Endodermal cell (in vitro differentiated cells): ENCODE measurements around the gene IL36RN. TPM values are rescaled to one million over a fixed set of nuclear protein-coding genes. Genes with fewer than 3 reads are reported as not detected.

Experiments used
- DNase-seq: peaks from one replicate; pipeline ENCODE4 v3.0.0-alpha.2; 2017
- H3K27ac ChIP-seq: 2 replicates; pipeline ENCODE4 v1.5.1; 2013; ENCODE audit warnings: mild to moderate bottlenecking, low read depth, low read length, moderate library complexity
- H3K27me3 ChIP-seq: 2 replicates; pipeline ENCODE4 v1.6.1; 2013; ENCODE audit warnings: mild to moderate bottlenecking, low read length, moderate library complexity; ENCODE audit not compliant: insufficient read depth, control insufficient read depth, poor library complexity, severe bottlenecking
- H3K36me3 ChIP-seq: 2 replicates; pipeline ENCODE4 v1.7.0; 2013; ENCODE audit warnings: mild to moderate bottlenecking, low read length, moderate library complexity; ENCODE audit not compliant: control insufficient read depth, insufficient read depth
- H3K4me1 ChIP-seq: one replicate; pipeline ENCODE4 v1.7.0; 2013; ENCODE audit warnings: low read length; ENCODE audit not compliant: control insufficient read depth, insufficient read depth
- H3K4me3 ChIP-seq: 2 replicates; pipeline ENCODE4 v1.5.1; 2013; ENCODE audit warnings: mild to moderate bottlenecking, low read length, moderate library complexity
- H3K9ac ChIP-seq: 2 replicates; pipeline ENCODE4 v1.6.1; 2013; ENCODE audit warnings: mild to moderate bottlenecking, low read length, moderate library complexity; ENCODE audit not compliant: poor library complexity, severe bottlenecking; ENCODE audit errors: extremely low read depth
- H3K9me3 ChIP-seq: 2 replicates; pipeline ENCODE4 v1.6.1; 2013; ENCODE audit warnings: mild to moderate bottlenecking, low read length, moderate library complexity; ENCODE audit not compliant: control insufficient read depth
- H3K27ac Mint-ChIP-seq: 2 replicates; pipeline ENCODE4 v1.8.0; 2020; ENCODE audit warnings: mixed read lengths
- H3K27me3 Mint-ChIP-seq: 2 replicates; pipeline ENCODE4 v1.8.0; 2021; ENCODE audit warnings: mild to moderate bottlenecking, mixed read lengths; ENCODE audit not compliant: insufficient read depth
- H3K36me3 Mint-ChIP-seq: 2 replicates; pipeline ENCODE4 v1.8.0; 2020; ENCODE audit warnings: low read depth, mixed read lengths
- H3K4me1 Mint-ChIP-seq: 2 replicates; pipeline ENCODE4 v1.8.0; 2020; ENCODE audit warnings: mixed read lengths
- H3K4me3 Mint-ChIP-seq: 2 replicates; pipeline ENCODE4 v1.8.0; 2020; ENCODE audit warnings: mild to moderate bottlenecking, moderate library complexity, mixed read lengths
- H3K9me3 Mint-ChIP-seq: 2 replicates; pipeline ENCODE4 v1.8.0; 2020; ENCODE audit warnings: mild to moderate bottlenecking, mixed read lengths
- WGBS, 2 experiments: methylation state at CpG; one replicate each; pipeline versions ENCODE4 v1.1.5 to v1.1.7; 2013; ENCODE audit warnings: missing lambda C conversion rate in 2 of 2, mixed read lengths in 1 of 2; ENCODE audit not compliant: insufficient coverage in 1 of 2, insufficient read length in 1 of 2; 5-methylcytosine and 5-hydroxymethylcytosine counted together
- total RNA-seq, 2 donors: library from RNA; stranded (reverse); fragmentation: NEBNext Ultra II Directional in 1 of 2; extraction: Animal tissue kit (Norgen Biotek cat#: 25700) in 1 of 2; gene quantifications; 2 replicates in 1 of 2; 3 replicates in 1 of 2; pipeline ENCODE4 v1.2.1, GENCODE V29; 2021
- TF ChIP-seq, protein P1 (sequence below): fragments of 200-600 bp; sonication (generic); conservative IDR thresholded peaks from 2 replicates; pipeline ENCODE4 v1.5.0; 2021; ENCODE audit warnings: antibody characterized with exemption, mild to moderate bottlenecking

Gene IL36RN
- total RNA-seq, 2 donors from 2014 or later: not detected

DNA sequence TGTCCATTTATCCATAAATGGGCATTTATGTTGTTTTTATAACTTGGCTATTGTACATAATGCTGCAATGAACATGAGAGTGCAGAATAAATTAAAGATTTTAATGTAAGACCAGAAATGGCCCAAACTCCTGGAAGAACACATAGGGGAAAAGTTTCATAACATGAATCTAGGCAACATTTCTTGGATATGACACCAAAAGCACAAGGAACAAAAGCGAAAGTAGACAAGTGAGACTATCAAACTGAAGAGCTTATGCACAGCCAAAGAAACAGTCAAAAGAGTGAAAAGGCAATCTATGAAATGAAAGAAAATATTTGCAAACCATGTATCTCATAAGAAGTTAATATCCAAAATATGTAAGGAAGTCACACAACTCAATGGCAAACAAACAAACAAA lies 47.9 kb upstream of the IL36RN start:
- no peaks in the 10 kb centered on the region for H3K4me1 Mint-ChIP-seq
- H3K9me3 ChIP-seq: no peaks in the 10 kb centered on the region
- peaks cover 22% of the 10 kb centered on the region for H3K27me3 Mint-ChIP-seq
- no peak for DNase-seq
- TF ChIP-seq, protein P1, sequence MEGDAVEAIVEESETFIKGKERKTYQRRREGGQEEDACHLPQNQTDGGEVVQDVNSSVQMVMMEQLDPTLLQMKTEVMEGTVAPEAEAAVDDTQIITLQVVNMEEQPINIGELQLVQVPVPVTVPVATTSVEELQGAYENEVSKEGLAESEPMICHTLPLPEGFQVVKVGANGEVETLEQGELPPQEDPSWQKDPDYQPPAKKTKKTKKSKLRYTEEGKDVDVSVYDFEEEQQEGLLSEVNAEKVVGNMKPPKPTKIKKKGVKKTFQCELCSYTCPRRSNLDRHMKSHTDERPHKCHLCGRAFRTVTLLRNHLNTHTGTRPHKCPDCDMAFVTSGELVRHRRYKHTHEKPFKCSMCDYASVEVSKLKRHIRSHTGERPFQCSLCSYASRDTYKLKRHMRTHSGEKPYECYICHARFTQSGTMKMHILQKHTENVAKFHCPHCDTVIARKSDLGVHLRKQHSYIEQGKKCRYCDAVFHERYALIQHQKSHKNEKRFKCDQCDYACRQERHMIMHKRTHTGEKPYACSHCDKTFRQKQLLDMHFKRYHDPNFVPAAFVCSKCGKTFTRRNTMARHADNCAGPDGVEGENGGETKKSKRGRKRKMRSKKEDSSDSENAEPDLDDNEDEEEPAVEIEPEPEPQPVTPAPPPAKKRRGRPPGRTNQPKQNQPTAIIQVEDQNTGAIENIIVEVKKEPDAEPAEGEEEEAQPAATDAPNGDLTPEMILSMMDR: no peak
- no peak overlapping the region for H3K27ac Mint-ChIP-seq
- no peak overlapping the region for H3K9ac ChIP-seq
- no peak overlapping the region for H3K4me3 ChIP-seq
- no peaks in the 10 kb centered on the region for H3K4me1 ChIP-seq
- no peaks in the 10 kb centered on the region for H3K36me3 ChIP-seq
- H3K36me3 Mint-ChIP-seq: no peaks in the 10 kb centered on the region
- H3K27me3 ChIP-seq: peaks cover 38% of the 10 kb centered on the region
- H3K9me3 Mint-ChIP-seq: no peaks in the 10 kb centered on the region
- no peak overlapping the region for H3K27ac ChIP-seq
- WGBS, 2 experiments: 100% methylated on average over 1 of the region's 1 CpG; no CpG with 5 or more reads in 1 of the 2 experiments
- H3K4me3 Mint-ChIP-seq: no peak overlapping the region

DNA sequence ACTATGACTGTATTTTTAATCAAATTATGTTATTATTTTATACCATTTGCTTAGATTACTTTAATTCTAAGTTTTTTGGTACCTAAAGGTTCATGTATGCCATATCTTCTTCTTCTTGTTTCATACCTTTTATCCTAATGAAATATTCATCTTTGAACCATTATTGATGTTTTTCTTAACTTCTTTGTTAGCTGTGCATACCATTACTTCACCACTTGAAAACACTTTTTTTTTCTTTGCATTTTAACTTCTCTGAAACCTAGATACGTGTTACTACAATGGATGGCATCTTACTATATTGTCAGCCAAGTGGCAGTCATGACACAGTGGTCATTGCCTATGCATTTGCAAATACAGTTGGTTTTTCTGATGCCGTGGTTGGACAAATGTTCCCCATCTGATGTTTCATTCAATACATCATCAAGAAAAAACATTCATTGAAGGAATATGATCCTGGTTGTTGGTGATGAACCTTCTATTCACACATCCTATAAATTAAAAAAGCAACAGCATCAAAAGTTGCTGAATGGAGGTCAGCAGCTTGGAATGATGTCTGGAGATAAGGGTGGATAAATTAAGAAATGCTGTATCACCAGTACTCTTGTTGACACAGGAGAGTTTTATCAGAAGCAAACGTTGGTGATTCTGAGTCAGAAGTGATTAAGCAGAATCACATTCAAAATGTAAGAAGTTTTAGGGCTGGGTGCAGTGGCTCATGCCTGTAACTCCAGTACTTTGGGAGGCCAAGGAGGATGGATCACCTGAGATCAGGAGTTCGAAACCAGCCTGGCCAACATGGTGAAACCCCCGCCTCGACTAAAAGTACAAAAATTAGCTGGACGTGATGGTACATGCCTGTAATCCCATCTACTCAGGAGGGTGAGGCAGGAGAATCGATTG lies 46.3 kb upstream of the IL36RN start:
- H3K27ac Mint-ChIP-seq: no peak overlapping the region
- Histone ChIP-seq H3K27ac (no peak overlapping the region), H3K9ac (no peak overlapping the region), H3K27me3 (peaks cover 54% of the 10 kb centered on the region), H3K9me3 (no peaks in the 10 kb centered on the region), H3K36me3 (no peaks in the 10 kb centered on the region), H3K4me1 (no peaks in the 10 kb centered on the region), H3K4me3 (no peak overlapping the region)
- DNase-seq: no peak
- no peaks in the 10 kb centered on the region for H3K9me3 Mint-ChIP-seq
- no peak overlapping the region for H3K4me3 Mint-ChIP-seq
- peaks cover 27% of the 10 kb centered on the region for H3K27me3 Mint-ChIP-seq
- no peaks in the 10 kb centered on the region for H3K36me3 Mint-ChIP-seq
- WGBS, 2 experiments: 64 to 85% methylated on average over 7 to 8 of the region's 8 CpGs
- no peaks in the 10 kb centered on the region for H3K4me1 Mint-ChIP-seq
- TF ChIP-seq, protein P1: no peak

- Histone ChIP-seq H3K36me3 (no peaks in the 10 kb centered on the region), H3K9ac (no peak overlapping the region), H3K4me3 (no peak overlapping the region), H3K27me3 (peaks cover 60% of the 10 kb centered on the region), H3K9me3 (no peaks in the 10 kb centered on the region), H3K27ac (no peak overlapping the region), H3K4me1 (no peaks in the 10 kb centered on the region)
- H3K27me3 Mint-ChIP-seq: peaks cover 33% of the 10 kb centered on the region
- no peaks in the 10 kb centered on the region for H3K4me1 Mint-ChIP-seq
- no peak for DNase-seq
- TF ChIP-seq, protein P1: no peak
- H3K9me3 Mint-ChIP-seq: no peaks in the 10 kb centered on the region
- H3K27ac Mint-ChIP-seq: no peak overlapping the region
- H3K4me3 Mint-ChIP-seq: no peak overlapping the region
- H3K36me3 Mint-ChIP-seq: no peaks in the 10 kb centered on the region
- 85% methylated on average over 2 of the region's 3 CpGs; no CpG with 5 or more reads in 1 of the 2 experiments for WGBS, 2 experiments
Observed at GRCh38 chr2:113013336-113013661, 45.7 kb upstream of the IL36RN start.
